Omental fat pad (tissue), 4 donors: ENCODE results near the gene RAB3C. TPM values are rescaled to one million over a fixed set of nuclear protein-coding genes. Genes with fewer than 3 reads are reported as not detected.

Source experiments
- ATAC-seq: fragments of 150-250 bp; one replicate; pipeline ENCODE4 v1.9.1; 2016; ENCODE audit warnings: mild to moderate bottlenecking, moderate library complexity; ENCODE audit not compliant: low FRiP score
- DNase-seq: peaks from one replicate; pipeline ENCODE4 v3.0.0-alpha.2; 2019; ENCODE audit warnings: low spot score
- total RNA-seq, 4 donors: library from RNA; depleted of rRNA; stranded (reverse); fragments of >200 nt; gene quantifications; one replicate each; pipeline ENCODE4 v1.1.0, GENCODE V29; 2016
- TF ChIP-seq, protein P1 (sequence below), 3 donors: fragments of 450-650 bp; IDR thresholded peaks; one replicate each; pipeline ENCODE4 v1.5.1; 2016 to 2017; ENCODE audit warnings: antibody characterized with exemption in 3 of 3, mild to moderate bottlenecking in 3 of 3, moderate library complexity in 2 of 3

The RAB3C gene
- total RNA-seq, 4 donors from 2014 or later = 0.28 to 5.5 (median 2.0) TPM

GRCh38 chr5:58849921-58850667 is 267.2 kb downstream of the RAB3C start:
- DNase-seq (no peak), ATAC-seq (no peak)
- TF ChIP-seq, protein P1, sequence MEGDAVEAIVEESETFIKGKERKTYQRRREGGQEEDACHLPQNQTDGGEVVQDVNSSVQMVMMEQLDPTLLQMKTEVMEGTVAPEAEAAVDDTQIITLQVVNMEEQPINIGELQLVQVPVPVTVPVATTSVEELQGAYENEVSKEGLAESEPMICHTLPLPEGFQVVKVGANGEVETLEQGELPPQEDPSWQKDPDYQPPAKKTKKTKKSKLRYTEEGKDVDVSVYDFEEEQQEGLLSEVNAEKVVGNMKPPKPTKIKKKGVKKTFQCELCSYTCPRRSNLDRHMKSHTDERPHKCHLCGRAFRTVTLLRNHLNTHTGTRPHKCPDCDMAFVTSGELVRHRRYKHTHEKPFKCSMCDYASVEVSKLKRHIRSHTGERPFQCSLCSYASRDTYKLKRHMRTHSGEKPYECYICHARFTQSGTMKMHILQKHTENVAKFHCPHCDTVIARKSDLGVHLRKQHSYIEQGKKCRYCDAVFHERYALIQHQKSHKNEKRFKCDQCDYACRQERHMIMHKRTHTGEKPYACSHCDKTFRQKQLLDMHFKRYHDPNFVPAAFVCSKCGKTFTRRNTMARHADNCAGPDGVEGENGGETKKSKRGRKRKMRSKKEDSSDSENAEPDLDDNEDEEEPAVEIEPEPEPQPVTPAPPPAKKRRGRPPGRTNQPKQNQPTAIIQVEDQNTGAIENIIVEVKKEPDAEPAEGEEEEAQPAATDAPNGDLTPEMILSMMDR (IDR thresholded peaks at IDR 0.05) = no peak

GRCh38 chr5:58851153-58851552 is 268.3 kb downstream of the RAB3C start:
- no peak for DNase-seq
- TF ChIP-seq, protein P1 (IDR thresholded peaks at IDR 0.05) = no peak
- ATAC-seq = no peak

DNA sequence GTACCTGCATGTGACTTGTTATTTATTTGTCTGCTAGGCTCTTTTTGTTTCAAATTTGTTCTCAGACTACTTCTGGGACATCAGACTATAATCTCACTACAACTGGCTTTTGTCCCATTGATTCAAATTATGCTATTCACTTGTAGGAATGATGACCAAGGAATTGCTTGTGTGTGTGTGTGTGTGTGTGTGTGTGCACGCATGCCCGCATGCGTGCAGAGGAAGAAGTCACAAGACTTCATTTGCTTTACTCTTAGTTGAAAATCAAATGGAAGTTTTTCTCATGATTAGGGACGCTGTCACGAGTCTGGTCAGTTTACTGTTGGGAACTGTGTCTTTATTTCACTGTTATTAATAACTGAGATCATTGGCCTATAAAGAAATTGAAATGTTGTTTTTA is 268.7 kb downstream of the RAB3C start:
- no peak for DNase-seq
- ATAC-seq = no peak
- TF ChIP-seq, protein P1 (IDR thresholded peaks at IDR 0.05) = no peak

DNA sequence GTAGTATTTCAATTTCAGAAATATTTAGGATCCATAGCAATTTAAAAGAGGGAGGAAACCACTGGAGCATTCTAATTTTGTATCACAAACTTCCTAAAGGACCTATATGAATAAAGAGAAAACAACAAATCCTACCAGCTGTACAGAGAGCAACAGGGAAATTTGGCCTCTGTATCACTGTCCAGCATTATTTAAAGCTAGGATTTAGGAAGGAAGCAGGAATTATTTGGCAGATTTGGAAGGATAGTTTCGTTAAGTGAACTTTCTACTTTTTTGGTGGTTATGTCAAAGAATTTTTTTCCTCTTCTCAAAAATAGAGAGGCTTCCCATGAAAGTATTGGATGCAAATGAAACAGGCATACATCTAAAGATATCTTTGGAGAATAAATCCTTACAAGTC is 269.7 kb downstream of the RAB3C start:
- DNase-seq (no peak), ATAC-seq (no peak)
- TF ChIP-seq, protein P1 (IDR thresholded peaks at IDR 0.05) = no peak

- DNase-seq = no peak
- ATAC-seq = no peak
- TF ChIP-seq, protein P1 (IDR thresholded peaks at IDR 0.05) = no peak
These were observed 271.6 kb downstream of the RAB3C start for GRCh38 chr5:58854441-58854840.

- TF ChIP-seq, protein P1 (IDR thresholded peaks at IDR 0.05) = no peak
- DNase-seq = no peak
- no peak for ATAC-seq
These were observed 273.2 kb downstream of the RAB3C start for GRCh38 chr5:58855851-58856739.
